ENCODE data around the gene ANO1. TPM values are rescaled to one million over a fixed set of nuclear protein-coding genes. Genes with fewer than 3 reads are reported as not detected.
"Not testable (repeated sequence)": the region's sequence is repeated elsewhere in the genome, so short reads cannot be mapped to it uniquely, and the experiment has no call there.

The ANO1 gene
- total RNA-seq, 2 experiments from 2014 or later, result not detected

GRCh38 chr11:70205049-70205725 lies 127.1 kb downstream of the ANO1 start:
- Mint-ChIP-seq H3K27ac (peak overlapping the region; percentile 98), H3K27me3 (no peaks in the 10 kb centered on the region), H3K4me1 (peaks cover 41% of the 10 kb centered on the region), H3K36me3 (peaks cover 34% of the 10 kb centered on the region), H3K9me3 (no peaks in the 10 kb centered on the region), H3K4me3 (peak overlapping the region; percentile 96)
- POLR2A ChIA-PET, result interaction anchor here (1.1 to 2.5 kb wide), 2 partner anchors 65 to 531 kb away, joined by 6 to 7 read pairs; partner anchors contain the start of genes LTO1 and PPFIA1
- ATAC-seq (ENCODE audit: low read depth) (no peak), DNase-seq (no peak)

- Mint-ChIP-seq H3K36me3 (peaks cover 34% of the 10 kb centered on the region), H3K9me3 (no peaks in the 10 kb centered on the region), H3K27ac (peak overlapping the region; percentile 98), H3K4me1 (peaks cover 41% of the 10 kb centered on the region), H3K4me3 (peak overlapping the region; percentile 96), H3K27me3 (no peaks in the 10 kb centered on the region)
- POLR2A ChIA-PET, result no interaction called here
- ATAC-seq (ENCODE audit: low read depth) (no peak), DNase-seq (no peak)
These were observed 127.6 kb downstream of the ANO1 start for GRCh38 chr11:70205766-70206165.

- ATAC-seq (ENCODE audit: low read depth) (no peak), DNase-seq (no peak)
- Mint-ChIP-seq H3K4me1 (peaks cover 41% of the 10 kb centered on the region), H3K9me3 (no peaks in the 10 kb centered on the region), H3K4me3 (no peak overlapping the region), H3K27me3 (no peaks in the 10 kb centered on the region), H3K36me3 (peaks cover 34% of the 10 kb centered on the region), H3K27ac (peak overlapping the region; percentile 98)
- POLR2A ChIA-PET, result no interaction called here
These were observed 128.3 kb downstream of the ANO1 start for GRCh38 chr11:70206226-70206981.

- H3K27ac Mint-ChIP-seq, result no peak overlapping the region
- ATAC-seq (ENCODE audit: low read depth), result no peak
- H3K36me3 Mint-ChIP-seq, result peaks cover 34% of the 10 kb centered on the region
- no peak for DNase-seq
- no peaks in the 10 kb centered on the region for H3K9me3 Mint-ChIP-seq
- POLR2A ChIA-PET, result no interaction called here
- H3K4me1 Mint-ChIP-seq, result peaks cover 39% of the 10 kb centered on the region
- H3K4me3 Mint-ChIP-seq, result no peak overlapping the region
- H3K27me3 Mint-ChIP-seq, result no peaks in the 10 kb centered on the region
These were observed 128.9 kb downstream of the ANO1 start for GRCh38 chr11:70206982-70207376.

GRCh38 chr11:70207531-70208131 lies 129.5 kb downstream of the ANO1 start:
- no peak overlapping the region for H3K4me3 Mint-ChIP-seq
- H3K36me3 Mint-ChIP-seq, result peaks cover 34% of the 10 kb centered on the region
- DNase-seq (no peak), ATAC-seq (ENCODE audit: low read depth) (no peak)
- no peaks in the 10 kb centered on the region for H3K9me3 Mint-ChIP-seq
- H3K27me3 Mint-ChIP-seq, result no peaks in the 10 kb centered on the region
- POLR2A ChIA-PET, result no interaction called here
- peaks cover 36% of the 10 kb centered on the region for H3K4me1 Mint-ChIP-seq
- no peak overlapping the region for H3K27ac Mint-ChIP-seq

GRCh38 chr11:70209391-70209912 lies 131.3 kb downstream of the ANO1 start:
- no peak for ATAC-seq (ENCODE audit: low read depth)
- no peaks in the 10 kb centered on the region for H3K27me3 Mint-ChIP-seq
- POLR2A ChIA-PET, result no interaction called here
- peaks cover 32% of the 10 kb centered on the region for H3K36me3 Mint-ChIP-seq
- H3K4me1 Mint-ChIP-seq, result peaks cover 31% of the 10 kb centered on the region
- no peak for DNase-seq
- H3K27ac Mint-ChIP-seq, result no peak overlapping the region
- no peak overlapping the region for H3K4me3 Mint-ChIP-seq
- no peaks in the 10 kb centered on the region for H3K9me3 Mint-ChIP-seq

GRCh38 chr11:70210051-70210501 lies 132.0 kb downstream of the ANO1 start:
- ATAC-seq (ENCODE audit: low read depth) (no peak), DNase-seq (no peak)
- POLR2A ChIA-PET, result no interaction called here
- H3K9me3 Mint-ChIP-seq, result no peaks in the 10 kb centered on the region
- no peak overlapping the region for H3K4me3 Mint-ChIP-seq
- peaks cover 26% of the 10 kb centered on the region for H3K36me3 Mint-ChIP-seq
- H3K4me1 Mint-ChIP-seq, result peaks cover 24% of the 10 kb centered on the region
- no peak overlapping the region for H3K27ac Mint-ChIP-seq
- no peaks in the 10 kb centered on the region for H3K27me3 Mint-ChIP-seq

- Mint-ChIP-seq H3K4me3 (no peak overlapping the region), H3K27me3 (no peaks in the 10 kb centered on the region), H3K9me3 (no peaks in the 10 kb centered on the region), H3K4me1 (peaks cover 20% of the 10 kb centered on the region), H3K27ac (no peak overlapping the region), H3K36me3 (peaks cover 23% of the 10 kb centered on the region)
- DNase-seq (no peak), ATAC-seq (ENCODE audit: low read depth) (no peak)
- POLR2A ChIA-PET, result no interaction called here
These were observed 132.4 kb downstream of the ANO1 start for GRCh38 chr11:70210530-70210929.

GRCh38 chr11:70212227-70212811 lies 134.2 kb downstream of the ANO1 start:
- Mint-ChIP-seq H3K9me3 (no peaks in the 10 kb centered on the region), H3K27me3 (no peaks in the 10 kb centered on the region), H3K27ac (peak overlapping the region; percentile 42), H3K4me1 (peaks cover 11% of the 10 kb centered on the region), H3K36me3 (peaks cover 15% of the 10 kb centered on the region), H3K4me3 (no peak overlapping the region)
- ATAC-seq (ENCODE audit: low read depth) (no peak), DNase-seq (no peak)
- POLR2A ChIA-PET, result interaction anchor here (0.9 kb wide), 1 partner anchor 9 kb away, joined by 3 read pairs; the partner anchor contains the start of gene FADD

- H3K27me3 Mint-ChIP-seq, result peaks cover 11% of the 10 kb centered on the region
- H3K27ac Mint-ChIP-seq; DNase-seq; H3K36me3 Mint-ChIP-seq; H3K4me1 Mint-ChIP-seq; H3K9me3 Mint-ChIP-seq; H3K4me3 Mint-ChIP-seq; POLR2A ChIA-PET; ATAC-seq (ENCODE audit: low read depth): not testable (repeated sequence)
These were observed 139.3 kb downstream of the ANO1 start for GRCh38 chr11:70217388-70217787.

- H3K9me3 Mint-ChIP-seq; H3K4me1 Mint-ChIP-seq; POLR2A ChIA-PET; H3K36me3 Mint-ChIP-seq; H3K4me3 Mint-ChIP-seq; H3K27ac Mint-ChIP-seq; DNase-seq; ATAC-seq (ENCODE audit: low read depth): not testable (repeated sequence)
- peaks cover 14% of the 10 kb centered on the region for H3K27me3 Mint-ChIP-seq
These were observed 140.0 kb downstream of the ANO1 start for GRCh38 chr11:70218076-70218475.

GRCh38 chr11:70220136-70220535 lies 142.0 kb downstream of the ANO1 start:
- POLR2A ChIA-PET, result no interaction called here
- peaks cover 26% of the 10 kb centered on the region for H3K27me3 Mint-ChIP-seq
- H3K4me3 Mint-ChIP-seq, result no peak overlapping the region
- DNase-seq (no peak), ATAC-seq (ENCODE audit: low read depth) (no peak)
- no peaks in the 10 kb centered on the region for H3K9me3 Mint-ChIP-seq
- no peaks in the 10 kb centered on the region for H3K36me3 Mint-ChIP-seq
- H3K4me1 Mint-ChIP-seq, result no peaks in the 10 kb centered on the region
- H3K27ac Mint-ChIP-seq, result no peak overlapping the region

GRCh38 chr11:70220920-70221319 lies 142.8 kb downstream of the ANO1 start:
- H3K27me3 Mint-ChIP-seq, result peaks cover 26% of the 10 kb centered on the region
- ATAC-seq (ENCODE audit: low read depth) (no peak), DNase-seq (no peak)
- H3K36me3 Mint-ChIP-seq, result no peaks in the 10 kb centered on the region
- H3K4me1 Mint-ChIP-seq, result no peaks in the 10 kb centered on the region
- no peaks in the 10 kb centered on the region for H3K9me3 Mint-ChIP-seq
- no peak overlapping the region for H3K27ac Mint-ChIP-seq
- no peak overlapping the region for H3K4me3 Mint-ChIP-seq
- POLR2A ChIA-PET, result no interaction called here

Measured in activated naive CD8-positive, alpha-beta T cell treated with anti-CD3 and anti-CD28 coated beads, Interleukin-2, amount 10 ng/mL, durations not matched to agents 7 days and 5 days (primary cell).